ENCODE results near the gene NPB. TPM values are rescaled to one million over a fixed set of nuclear protein-coding genes. Genes with fewer than 3 reads are reported as not detected.

The NPB gene
- total RNA-seq, 6 experiments from 2014 or later: 0.12 to 1.5 (median 0.87) TPM; not detected in 2

GRCh38 chr17:81888105-81888987 lies 13.7 kb upstream of the NPB start:
- no peaks in the 10 kb centered on the region for H3K9me3 ChIP-seq
- H3K4me3 ChIP-seq: no peak overlapping the region
- H3K27me3 ChIP-seq: no peaks in the 10 kb centered on the region
- H3K36me3 ChIP-seq: peaks cover 4 to 32% (median 10%) of the 10 kb centered on the region in 4 donors
- intact Hi-C loops (cut with DNase I): loop anchor here in 1 of 2 donors (10.0 kb wide), 1 partner anchor 126 kb away; no protein-coding TSS in a partner anchor
- WGBS (ENCODE audit: insufficient coverage, low coverage, low lambda C conversion rate, missing lambda C conversion rate): 87% methylated on average over 18 of the region's 44 CpGs
- no peak for ATAC-seq
- TF ChIP-seq CTCF (IDR thresholded peaks at IDR 0.05) (no peak), POLR2A (IDR thresholded peaks at IDR 0.05) (no peak)
- H3K27ac ChIP-seq: no peak overlapping the region
- no peak for DNase-seq
- H3K4me1 ChIP-seq: peaks cover 0 to 19% (median 5%) of the 10 kb centered on the region in 4 donors

GRCh38 chr17:81888988-81889595 lies 12.9 kb upstream of the NPB start:
- no peak overlapping the region for H3K4me3 ChIP-seq
- H3K36me3 ChIP-seq: peaks cover 4 to 36% (median 10%) of the 10 kb centered on the region in 4 donors
- H3K9me3 ChIP-seq: no peaks in the 10 kb centered on the region
- DNase-seq (no peak), ATAC-seq (no peak)
- intact Hi-C loops (cut with DNase I): loop anchor here in 1 of 2 donors (10.0 kb wide), 1 partner anchor 126 kb away; no protein-coding TSS in a partner anchor
- H3K27me3 ChIP-seq: no peaks in the 10 kb centered on the region
- TF ChIP-seq POLR2A (IDR thresholded peaks at IDR 0.05) (no peak), CTCF (IDR thresholded peaks at IDR 0.05) (no peak)
- no peak overlapping the region for H3K27ac ChIP-seq
- peaks cover 0 to 19% (median 5%) of the 10 kb centered on the region in 4 donors for H3K4me1 ChIP-seq
- WGBS (ENCODE audit: insufficient coverage, low coverage, low lambda C conversion rate, missing lambda C conversion rate): 88% methylated on average over 11 of the region's 16 CpGs

- ATAC-seq (no peak), DNase-seq (no peak)
- TF ChIP-seq CTCF (IDR thresholded peaks at IDR 0.05): no peak
- TF ChIP-seq POLR2A (IDR thresholded peaks at IDR 0.05): no peak
- no peak overlapping the region for H3K4me3 ChIP-seq
- H3K9me3 ChIP-seq: no peaks in the 10 kb centered on the region
- H3K27ac ChIP-seq: no peak overlapping the region
- intact Hi-C loops (cut with DNase I): loop anchor here in 1 of 2 donors (10.0 kb wide), 1 partner anchor 125 kb away; no protein-coding TSS in a partner anchor
- H3K36me3 ChIP-seq: peaks cover 4 to 41% (median 11%) of the 10 kb centered on the region in 4 donors
- H3K27me3 ChIP-seq: no peaks in the 10 kb centered on the region
- WGBS (ENCODE audit: insufficient coverage, low coverage, low lambda C conversion rate, missing lambda C conversion rate): 100% methylated on average over 1 of the region's 9 CpGs
- peaks cover 0 to 19% (median 5%) of the 10 kb centered on the region in 4 donors for H3K4me1 ChIP-seq
These were observed 12.4 kb upstream of the NPB start for GRCh38 chr17:81889602-81890001.

- peaks cover 3 to 50% (median 16%) of the 10 kb centered on the region in 4 donors for H3K36me3 ChIP-seq
- DNase-seq: peak in 1 of 3 donors; percentile 28
These were observed 11.4 kb upstream of the NPB start for GRCh38 chr17:81890447-81891302.

More at GRCh38 chr17:81890447-81891302, 11.4 kb upstream of the NPB start:
- Histone ChIP-seq H3K27ac (peak overlapping the region; percentile 15 to 75 (median 67)), H3K9me3 (no peaks in the 10 kb centered on the region), H3K27me3 (no peaks in the 10 kb centered on the region), H3K4me3 (peak overlapping the region; percentile 81 to 91 (median 91)), H3K4me1 (peaks cover 0 to 19% (median 5%) of the 10 kb centered on the region in 4 donors)
- 8% methylated on average over 20 of the region's 69 CpGs for WGBS (ENCODE audit: insufficient coverage, low coverage, low lambda C conversion rate, missing lambda C conversion rate)
- TF ChIP-seq POLR2A (IDR thresholded peaks at IDR 0.05): no peak
- TF ChIP-seq CTCF (IDR thresholded peaks at IDR 0.05): no peak
- no peak for ATAC-seq
- intact Hi-C loops (cut with DNase I): no loop called here
